GM10847 (cell line): ENCODE data around the gene RNF175.

Experiments
- POLR2A ChIP-seq: IDR thresholded peaks from 2 replicates; pipeline ENCODE4 v1.6.1; 2011; ENCODE audit not compliant: insufficient read length; ENCODE audit errors: extremely low read depth

Gene RNF175

GRCh38 chr4:153684182-153684970, 75.4 kb downstream of the RNF175 start, which contains the start of gene TLR2:
Gene TLR2 (plus strand): TSS chr4:153684280. CDS start chr4:153702908, 18,628 bp downstream.
- no peak for TF ChIP-seq POLR2A

GRCh38 chr4:153683763-153684181, 76.1 kb downstream of the RNF175 start:
- no peak for TF ChIP-seq POLR2A

GRCh38 chr4:153679486-153679885, 80.3 kb downstream of the RNF175 start:
- no peak for TF ChIP-seq POLR2A

GRCh38 chr4:153676984-153677383, 82.8 kb downstream of the RNF175 start:
- no peak for TF ChIP-seq POLR2A

GRCh38 chr4:153676486-153676885, 83.3 kb downstream of the RNF175 start:
- TF ChIP-seq POLR2A, result no peak

GRCh38 chr4:153669838-153670237, 90.0 kb downstream of the RNF175 start:
- TF ChIP-seq POLR2A, result no peak

GRCh38 chr4:153668647-153669046, 91.2 kb downstream of the RNF175 start:
- TF ChIP-seq POLR2A, result no peak

GRCh38 chr4:153663667-153664066, 96.2 kb downstream of the RNF175 start:
- no peak for TF ChIP-seq POLR2A

- TF ChIP-seq POLR2A, result no peak
Measured at GRCh38 chr4:153661908-153662307, 97.9 kb downstream of the RNF175 start.

- TF ChIP-seq POLR2A, result no peak
Measured at GRCh38 chr4:153661215-153661822, 98.5 kb downstream of the RNF175 start.
